Skeletal muscle tissue (tissue), 4 donors: ENCODE results near the gene TPSAB1. TPM values are rescaled to one million over a fixed set of nuclear protein-coding genes. Genes with fewer than 3 reads are reported as not detected.
"Not testable (repeated sequence)": the region's sequence is repeated elsewhere in the genome, so short reads cannot be mapped to it uniquely, and the experiment has no call there.

Experiments used
- H3K27ac ChIP-seq: one replicate; pipeline ENCODE4 v1.7.0; 2013; ENCODE audit warnings: mild to moderate bottlenecking, low read depth, low read length, inconsistent platforms
- H3K27me3 ChIP-seq, 3 donors: one replicate each; pipeline ENCODE4 v1.7.0; 2013; ENCODE audit warnings: low read length in 3 of 3; ENCODE audit not compliant: control insufficient read depth in 3 of 3, insufficient read depth in 3 of 3
- H3K36me3 ChIP-seq, 3 donors: one replicate each; pipeline ENCODE4 v1.7.0; 2013; ENCODE audit warnings: low read length in 3 of 3; ENCODE audit not compliant: control insufficient read depth in 3 of 3, insufficient read depth in 3 of 3
- H3K4me1 ChIP-seq, 3 donors: one replicate each; pipeline ENCODE4 v1.7.0; 2013; ENCODE audit warnings: low read length in 3 of 3, mild to moderate bottlenecking in 3 of 3; ENCODE audit not compliant: control insufficient read depth in 3 of 3, insufficient read depth in 3 of 3
- H3K4me3 ChIP-seq, 3 donors: one replicate each; pipeline ENCODE4 v1.7.0; 2013; ENCODE audit warnings: low read length in 3 of 3
- H3K9ac ChIP-seq, 3 donors: one replicate each; pipeline ENCODE4 v1.7.0; 2013; ENCODE audit warnings: low read length in 3 of 3, mild to moderate bottlenecking in 3 of 3, moderate library complexity in 2 of 3, low read depth in 1 of 3
- H3K9me3 ChIP-seq, 3 donors: one replicate each; pipeline ENCODE4 v1.7.0; 2013; ENCODE audit warnings: low read length in 3 of 3; ENCODE audit not compliant: control insufficient read depth in 3 of 3
- total RNA-seq: library from RNA; depleted of rRNA; stranded (reverse); fragments of >200 nt; gene quantifications from one replicate; pipeline ENCODE4 v1.2.3, GENCODE V29; 2014
- donor health status: Osteomylitis.

The TPSAB1 gene
- total RNA-seq, 1 donor from 2014 or later, result 1.0 TPM

GRCh38 chr16:1198194-1198593 lies 42.3 kb upstream of the TPSAB1 start:
- Histone ChIP-seq H3K9ac (no peak overlapping the region), H3K4me1 (no peaks in the 10 kb centered on the region), H3K9me3 (no peaks in the 10 kb centered on the region), H3K27me3 (peaks cover 16 to 38% (median 30%) of the 10 kb centered on the region in 3 donors), H3K4me3 (no peak overlapping the region), H3K36me3 (no peaks in the 10 kb centered on the region), H3K27ac (no peak overlapping the region)

GRCh38 chr16:1198671-1199346 lies 41.7 kb upstream of the TPSAB1 start:
- H3K36me3 ChIP-seq, H3K4me1 ChIP-seq: not testable (repeated sequence)

GRCh38 chr16:1199347-1200013 lies 41.0 kb upstream of the TPSAB1 start:
- peaks cover 12 to 28% (median 23%) of the 10 kb centered on the region in 3 donors for H3K27me3 ChIP-seq
- no peak overlapping the region for H3K27ac ChIP-seq
- no peak overlapping the region for H3K9ac ChIP-seq
- H3K4me3 ChIP-seq, result no peak overlapping the region
- H3K9me3 ChIP-seq, result no peaks in the 10 kb centered on the region
- H3K4me1 ChIP-seq, result no peaks in the 10 kb centered on the region
- no peaks in the 10 kb centered on the region for H3K36me3 ChIP-seq

More at GRCh38 chr16:1198671-1199346, 41.7 kb upstream of the TPSAB1 start:
- not testable (repeated sequence) for H3K9ac ChIP-seq, H3K9me3 ChIP-seq, H3K4me3 ChIP-seq, H3K27ac ChIP-seq
- H3K27me3 ChIP-seq, result peaks cover 12 to 32% (median 23%) of the 10 kb centered on the region in 3 donors

GRCh38 chr16:1200014-1200627 lies 40.4 kb upstream of the TPSAB1 start:
- H3K36me3 ChIP-seq, result no peaks in the 10 kb centered on the region
- H3K4me3 ChIP-seq, result no peak overlapping the region
- no peaks in the 10 kb centered on the region for H3K9me3 ChIP-seq
- H3K4me1 ChIP-seq, result no peaks in the 10 kb centered on the region
- H3K9ac ChIP-seq, result no peak overlapping the region
- H3K27ac ChIP-seq, result no peak overlapping the region
- H3K27me3 ChIP-seq, result peaks cover 12 to 29% (median 21%) of the 10 kb centered on the region in 3 donors

- no peaks in the 10 kb centered on the region for H3K9me3 ChIP-seq
- H3K27ac ChIP-seq, result no peak overlapping the region
- peaks cover 11 to 24% (median 18%) of the 10 kb centered on the region in 3 donors for H3K27me3 ChIP-seq
- H3K36me3 ChIP-seq, result no peaks in the 10 kb centered on the region
- H3K4me1 ChIP-seq, result no peaks in the 10 kb centered on the region
- H3K4me3 ChIP-seq, result no peak overlapping the region
- no peak overlapping the region for H3K9ac ChIP-seq
These were observed 39.1 kb upstream of the TPSAB1 start for GRCh38 chr16:1201444-1201843.

GRCh38 chr16:1202274-1202673 lies 38.2 kb upstream of the TPSAB1 start:
- H3K27ac ChIP-seq, result no peak overlapping the region
- no peak overlapping the region for H3K4me3 ChIP-seq
- H3K4me1 ChIP-seq, result no peaks in the 10 kb centered on the region
- H3K36me3 ChIP-seq, result no peaks in the 10 kb centered on the region
- H3K9me3 ChIP-seq, result no peaks in the 10 kb centered on the region
- H3K27me3 ChIP-seq, result peaks cover 6 to 17% (median 14%) of the 10 kb centered on the region in 3 donors
- no peak overlapping the region for H3K9ac ChIP-seq

GRCh38 chr16:1204933-1205332 lies 35.6 kb upstream of the TPSAB1 start:
- Histone ChIP-seq H3K9me3 (no peaks in the 10 kb centered on the region), H3K27ac (no peak overlapping the region), H3K4me1 (no peaks in the 10 kb centered on the region), H3K4me3 (no peak overlapping the region), H3K9ac (no peak overlapping the region), H3K36me3 (no peaks in the 10 kb centered on the region), H3K27me3 (peaks cover 13 to 21% (median 19%) of the 10 kb centered on the region in 3 donors)

GRCh38 chr16:1206326-1206725 lies 34.2 kb upstream of the TPSAB1 start:
- Histone ChIP-seq H3K36me3 (no peaks in the 10 kb centered on the region), H3K4me1 (no peaks in the 10 kb centered on the region), H3K9me3 (no peaks in the 10 kb centered on the region), H3K4me3 (no peak overlapping the region), H3K27ac (no peak overlapping the region), H3K9ac (no peak overlapping the region), H3K27me3 (peaks cover 13 to 21% (median 19%) of the 10 kb centered on the region in 3 donors)

GRCh38 chr16:1206786-1207185 lies 33.7 kb upstream of the TPSAB1 start:
- Histone ChIP-seq H3K27me3 (peaks cover 13 to 21% (median 16%) of the 10 kb centered on the region in 3 donors), H3K9ac (no peak overlapping the region), H3K9me3 (no peaks in the 10 kb centered on the region), H3K36me3 (no peaks in the 10 kb centered on the region), H3K27ac (no peak overlapping the region), H3K4me3 (no peak overlapping the region), H3K4me1 (no peaks in the 10 kb centered on the region)

- Histone ChIP-seq H3K4me3 (no peak overlapping the region), H3K27me3 (peaks cover 13 to 18% (median 13%) of the 10 kb centered on the region in 3 donors), H3K27ac (no peak overlapping the region), H3K36me3 (no peaks in the 10 kb centered on the region), H3K9me3 (no peaks in the 10 kb centered on the region), H3K9ac (no peak overlapping the region), H3K4me1 (no peaks in the 10 kb centered on the region)
These were observed 32.2 kb upstream of the TPSAB1 start for GRCh38 chr16:1208239-1208830.
